Effector CD4-positive, alpha-beta T cell (primary cell): ENCODE results near the gene IGLL5.

Experiments
- DNase-seq: peaks from one replicate; pipeline ENCODE4 v3.0.0-alpha.2; 2020

Gene IGLL5

GRCh38 chr22:22941831-22942510, 54.4 kb downstream of the IGLL5 start:
- no peak for DNase-seq

- DNase-seq: peak; percentile 74
Observed at GRCh38 chr22:22942511-22943329, 55.1 kb downstream of the IGLL5 start.

GRCh38 chr22:22943521-22944267, 56.1 kb downstream of the IGLL5 start:
- DNase-seq: no peak

- no peak for DNase-seq
Observed at GRCh38 chr22:22944268-22944985, 56.8 kb downstream of the IGLL5 start.

GRCh38 chr22:22945195-22945594, 57.6 kb downstream of the IGLL5 start:
- DNase-seq: no peak
